ENCODE measurements around the gene TRIM72. TPM values are rescaled to one million over a fixed set of nuclear protein-coding genes. Genes with fewer than 3 reads are reported as not detected.
"Not testable (repeated sequence)": the region's sequence is repeated elsewhere in the genome, so short reads cannot be mapped to it uniquely, and the experiment has no call there.

Gene TRIM72
- total RNA-seq, 1 donor from 2014 or later, result 0.07 TPM

DNA sequence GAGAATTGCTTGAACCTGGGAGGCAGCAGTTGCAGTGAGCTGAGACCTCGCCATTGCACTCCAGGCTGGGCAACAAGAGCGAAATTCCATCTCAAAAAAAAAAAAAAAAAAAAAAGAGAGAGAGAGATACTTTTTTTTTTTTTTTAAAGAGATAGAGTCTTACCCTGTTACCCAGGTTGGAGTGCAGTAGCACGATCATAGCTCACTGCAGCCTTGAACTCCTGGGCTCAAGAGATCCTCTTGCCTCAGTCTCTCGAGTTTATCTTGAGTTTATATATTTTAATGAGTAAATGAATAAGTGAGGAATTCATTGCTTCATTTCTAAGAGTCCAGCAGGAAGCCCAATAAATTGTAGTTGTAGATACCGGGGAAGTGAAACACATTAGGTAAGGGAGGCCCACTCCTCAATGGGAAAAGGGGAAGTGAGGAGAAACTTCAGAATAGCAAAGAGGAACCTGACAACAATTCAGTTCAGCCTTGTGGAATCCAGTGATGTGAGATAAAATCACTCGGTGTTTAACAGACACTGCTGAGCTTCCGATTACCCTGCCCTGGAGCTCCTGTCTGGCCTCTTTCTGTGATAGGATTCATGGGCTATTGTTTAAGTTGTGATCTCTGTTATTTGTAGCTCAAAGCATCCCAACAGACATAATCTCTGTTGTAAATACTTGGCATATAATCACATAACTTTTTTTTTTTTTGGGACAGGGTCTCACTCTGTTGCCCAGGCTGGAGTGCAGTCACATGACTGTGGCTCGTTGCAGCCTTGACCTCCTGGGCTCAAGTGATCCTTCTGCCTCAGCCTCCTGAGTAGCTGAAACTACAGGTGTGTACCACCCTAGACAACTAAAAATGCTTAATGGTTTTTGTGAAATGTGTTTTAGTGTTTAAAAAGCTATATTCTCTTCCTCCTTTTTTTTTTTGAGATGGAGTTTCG is 30.1 kb downstream of the TRIM72 start:
- H4K20me1 ChIP-seq (ENCODE audit: low read depth), result no peaks in the 10 kb centered on the region
- H3K79me2 ChIP-seq (ENCODE audit: low read depth), result no peaks in the 10 kb centered on the region
- H3K27ac Mint-ChIP-seq, result no peak overlapping the region
- H3K9me3 Mint-ChIP-seq, result no peaks in the 10 kb centered on the region
- H3K4me3 ChIP-seq, result no peak overlapping the region
- no peak overlapping the region for H2AFZ ChIP-seq (replicated peaks)
- no peak for DNase-seq (ENCODE audit: low spot score)
- TF ChIP-seq, protein P1, sequence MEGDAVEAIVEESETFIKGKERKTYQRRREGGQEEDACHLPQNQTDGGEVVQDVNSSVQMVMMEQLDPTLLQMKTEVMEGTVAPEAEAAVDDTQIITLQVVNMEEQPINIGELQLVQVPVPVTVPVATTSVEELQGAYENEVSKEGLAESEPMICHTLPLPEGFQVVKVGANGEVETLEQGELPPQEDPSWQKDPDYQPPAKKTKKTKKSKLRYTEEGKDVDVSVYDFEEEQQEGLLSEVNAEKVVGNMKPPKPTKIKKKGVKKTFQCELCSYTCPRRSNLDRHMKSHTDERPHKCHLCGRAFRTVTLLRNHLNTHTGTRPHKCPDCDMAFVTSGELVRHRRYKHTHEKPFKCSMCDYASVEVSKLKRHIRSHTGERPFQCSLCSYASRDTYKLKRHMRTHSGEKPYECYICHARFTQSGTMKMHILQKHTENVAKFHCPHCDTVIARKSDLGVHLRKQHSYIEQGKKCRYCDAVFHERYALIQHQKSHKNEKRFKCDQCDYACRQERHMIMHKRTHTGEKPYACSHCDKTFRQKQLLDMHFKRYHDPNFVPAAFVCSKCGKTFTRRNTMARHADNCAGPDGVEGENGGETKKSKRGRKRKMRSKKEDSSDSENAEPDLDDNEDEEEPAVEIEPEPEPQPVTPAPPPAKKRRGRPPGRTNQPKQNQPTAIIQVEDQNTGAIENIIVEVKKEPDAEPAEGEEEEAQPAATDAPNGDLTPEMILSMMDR (IDR thresholded peaks at IDR 0.05), result no peak
- no peak for TF ChIP-seq EZH2 (IDR thresholded peaks at IDR 0.05)
- no peak for TF ChIP-seq EZH2phosphoT487 (IDR thresholded peaks at IDR 0.05)
- H3K9ac ChIP-seq, result no peak overlapping the region
- H3K4me3 Mint-ChIP-seq, result no peak overlapping the region
- H3K9me3 ChIP-seq (ENCODE audit: low read depth), result no peaks in the 10 kb centered on the region
- H3F3A ChIP-seq (ENCODE audit: low read depth), result no peaks in the 10 kb centered on the region
- H3K4me1 Mint-ChIP-seq, result peaks cover 9% of the 10 kb centered on the region
- H3K27ac ChIP-seq, result no peak overlapping the region
- no peaks in the 10 kb centered on the region for H3K4me1 ChIP-seq
- H3K27me3 Mint-ChIP-seq (ENCODE audit: insufficient read depth, low read depth), result peaks cover 8% of the 10 kb centered on the region
- H3K27me3 ChIP-seq, result no peaks in the 10 kb centered on the region
- no peaks in the 10 kb centered on the region for H3K36me3 ChIP-seq
- H3K4me2 ChIP-seq, result no peak overlapping the region
- H3K36me3 Mint-ChIP-seq, result no peaks in the 10 kb centered on the region

DNA sequence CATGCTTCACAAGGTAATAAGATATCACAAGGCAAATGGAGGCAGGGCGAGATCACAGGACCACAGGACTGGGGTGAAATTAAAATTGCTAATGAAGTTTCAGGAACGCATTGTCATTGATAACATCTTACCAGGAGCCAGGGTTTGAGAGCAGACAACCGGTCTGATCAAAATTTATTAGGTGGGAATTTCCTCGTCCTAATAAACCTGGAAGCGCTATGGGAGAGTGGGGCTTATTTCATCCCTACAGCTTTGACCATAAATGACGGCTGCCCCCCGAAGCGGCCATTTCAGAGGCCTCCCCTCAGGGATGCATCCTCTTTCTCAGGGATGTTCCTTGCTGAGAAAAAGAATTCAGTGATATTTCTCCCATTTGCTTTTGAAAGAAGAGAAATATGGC is 31.7 kb downstream of the TRIM72 start:
- H3F3A ChIP-seq (ENCODE audit: low read depth); H3K27ac ChIP-seq; H3K4me3 ChIP-seq; H3K36me3 ChIP-seq; H3K36me3 Mint-ChIP-seq; H3K9me3 ChIP-seq (ENCODE audit: low read depth); H3K4me2 ChIP-seq; H3K79me2 ChIP-seq (ENCODE audit: low read depth); H3K27me3 Mint-ChIP-seq (ENCODE audit: insufficient read depth, low read depth); DNase-seq (ENCODE audit: low spot score); H3K4me1 ChIP-seq; H3K9ac ChIP-seq; H3K27me3 ChIP-seq; H4K20me1 ChIP-seq (ENCODE audit: low read depth); H3K27ac Mint-ChIP-seq; H3K9me3 Mint-ChIP-seq; H3K4me1 Mint-ChIP-seq: not testable (repeated sequence)
- H3K4me3 Mint-ChIP-seq, result peak overlapping the region; percentile 57
- H2AFZ ChIP-seq (replicated peaks), result peak overlapping the region; percentile 42

DNA sequence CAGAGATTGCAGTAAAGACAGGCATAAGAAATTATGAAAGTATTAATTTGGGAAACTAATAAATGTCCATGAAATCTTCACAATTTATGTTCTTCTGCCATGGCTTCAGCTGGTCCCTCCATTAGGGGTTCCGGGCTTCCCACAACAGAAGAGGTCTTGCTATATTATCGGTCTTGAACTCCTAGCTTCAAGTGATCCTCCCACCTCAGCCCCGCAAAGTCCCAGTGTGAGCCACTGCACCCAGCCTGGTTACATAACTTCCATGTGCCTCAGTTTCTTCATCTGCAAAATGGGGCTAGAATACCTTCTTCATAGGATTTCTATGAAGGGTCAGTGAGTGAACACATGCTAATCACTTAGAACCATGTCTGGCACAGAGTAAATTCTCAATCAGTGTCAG is 32.4 kb downstream of the TRIM72 start:
- H3K36me3 Mint-ChIP-seq, result no peaks in the 10 kb centered on the region
- H3K79me2 ChIP-seq (ENCODE audit: low read depth), result no peaks in the 10 kb centered on the region
- no peaks in the 10 kb centered on the region for H4K20me1 ChIP-seq (ENCODE audit: low read depth)
- H3K4me3 Mint-ChIP-seq, result no peak overlapping the region
- no peaks in the 10 kb centered on the region for H3F3A ChIP-seq (ENCODE audit: low read depth)
- no peak for DNase-seq (ENCODE audit: low spot score)
- H3K36me3 ChIP-seq, result no peaks in the 10 kb centered on the region
- TF ChIP-seq EZH2 (IDR thresholded peaks at IDR 0.05), result no peak
- TF ChIP-seq, protein P1 (IDR thresholded peaks at IDR 0.05), result no peak
- TF ChIP-seq EZH2phosphoT487 (IDR thresholded peaks at IDR 0.05), result no peak
- no peaks in the 10 kb centered on the region for H3K9me3 Mint-ChIP-seq
- no peak overlapping the region for H3K27ac ChIP-seq
- H3K4me3 ChIP-seq, result no peak overlapping the region
- H3K27me3 Mint-ChIP-seq (ENCODE audit: insufficient read depth, low read depth), result peaks cover 10% of the 10 kb centered on the region
- no peaks in the 10 kb centered on the region for H3K4me1 ChIP-seq
- H3K4me2 ChIP-seq, result no peak overlapping the region
- H2AFZ ChIP-seq (replicated peaks), result no peak overlapping the region
- H3K9me3 ChIP-seq (ENCODE audit: low read depth), result no peaks in the 10 kb centered on the region
- no peak overlapping the region for H3K27ac Mint-ChIP-seq
- H3K4me1 Mint-ChIP-seq, result peaks cover 9% of the 10 kb centered on the region
- H3K9ac ChIP-seq, result no peak overlapping the region
- no peaks in the 10 kb centered on the region for H3K27me3 ChIP-seq

DNA sequence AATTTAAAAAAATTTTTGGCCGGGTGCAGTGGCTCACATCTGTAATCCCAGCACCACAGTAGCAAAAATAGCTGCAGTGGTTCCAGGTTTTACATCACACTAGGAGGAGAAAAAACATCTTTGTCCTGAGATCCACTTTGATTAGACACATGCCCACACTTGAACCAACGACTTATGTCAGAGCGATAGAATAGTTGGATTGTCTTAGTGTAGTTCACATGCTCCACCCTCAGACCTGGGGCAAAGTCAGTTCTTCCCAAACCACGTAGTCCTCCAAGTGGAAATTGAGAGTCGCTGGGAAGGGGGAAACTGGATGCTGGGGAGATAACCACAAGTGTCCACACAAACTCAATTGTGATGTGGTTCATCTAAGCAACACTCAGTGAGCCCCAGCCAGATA is 34.4 kb downstream of the TRIM72 start:
- DNase-seq (ENCODE audit: low spot score), result no peak
- Histone ChIP-seq H3K27ac (no peak overlapping the region), H3K4me1 (no peaks in the 10 kb centered on the region), H3K36me3 (no peaks in the 10 kb centered on the region), H3F3A (ENCODE audit: low read depth) (no peaks in the 10 kb centered on the region), H3K4me3 (no peak overlapping the region), H3K9ac (no peak overlapping the region), H3K79me2 (ENCODE audit: low read depth) (no peaks in the 10 kb centered on the region), H3K4me2 (no peak overlapping the region), H4K20me1 (ENCODE audit: low read depth) (no peaks in the 10 kb centered on the region), H3K27me3 (no peaks in the 10 kb centered on the region), H2AFZ (replicated peaks) (no peak overlapping the region), H3K9me3 (ENCODE audit: low read depth) (no peaks in the 10 kb centered on the region)
- Mint-ChIP-seq H3K27me3 (ENCODE audit: insufficient read depth, low read depth) (peaks cover 10% of the 10 kb centered on the region), H3K9me3 (no peaks in the 10 kb centered on the region), H3K4me3 (no peak overlapping the region), H3K4me1 (peaks cover 9% of the 10 kb centered on the region), H3K27ac (no peak overlapping the region), H3K36me3 (no peaks in the 10 kb centered on the region)
- TF ChIP-seq EZH2phosphoT487 (IDR thresholded peaks at IDR 0.05) (no peak), EZH2 (IDR thresholded peaks at IDR 0.05) (no peak)
- TF ChIP-seq, protein P1 (IDR thresholded peaks at IDR 0.05), result no peak
